Stomach (tissue), 4 donors: ENCODE results near the gene ITSN2.

Experiments used
- CTCF ChIP-seq, 7 experiments: fragments of 450-650 bp in 4 of 7; fragments of 200-600 bp in 3 of 7; sonication (generic) in 3 of 7; IDR thresholded peaks; one replicate each; pipeline ENCODE4 v1.5.1; 2016 to 2019; ENCODE audit warnings: antibody characterized with exemption in 7 of 7, control low read depth in 2 of 7, mild to moderate bottlenecking in 1 of 7
- POLR2A ChIP-seq, 4 donors: fragments of 450-650 bp; IDR thresholded peaks; one replicate each; pipeline ENCODE4 v1.6.1; 2016; ENCODE audit warnings: antibody characterized with exemption in 4 of 4, control low read depth in 2 of 4, mild to moderate bottlenecking in 1 of 4, moderate library complexity in 1 of 4

- TF ChIP-seq POLR2A (IDR thresholded peaks at IDR 0.05) = no peak
- no peak for TF ChIP-seq CTCF (IDR thresholded peaks at IDR 0.05)
These were observed 122.2 kb downstream of the ITSN2 start for GRCh38 chr2:24238158-24238557.
